Lung (tissue), 12 donors: ENCODE data around the gene PORCN. TPM values are rescaled to one million over a fixed set of nuclear protein-coding genes. Genes with fewer than 3 reads are reported as not detected.

Source experiments
- ATAC-seq: fragments of 200-7000 bp; cut with Tn5 transposase; one replicate; pipeline ENCODE4 v1.9.1; 2020; ENCODE audit warnings: moderate number of reproducible peaks; ENCODE audit not compliant: insufficient read depth, low FRiP score
- DNase-seq, 3 donors: peaks; one replicate each; pipeline ENCODE4 v3.0.0-alpha.2; 2013 to 2017
- H3K27ac ChIP-seq, 2 donors: one replicate each; pipeline ENCODE4 v1.5.1; 2013; ENCODE audit warnings: mild to moderate bottlenecking in 2 of 2, moderate library complexity in 2 of 2, control low read depth in 1 of 2, inconsistent platforms in 1 of 2, low read depth in 1 of 2, low read length in 1 of 2
- H3K27me3 ChIP-seq, 3 donors: one replicate each; pipeline ENCODE4 v1.5.1; 2013; ENCODE audit warnings: low read length in 2 of 3; ENCODE audit not compliant: control insufficient read depth in 3 of 3, insufficient read depth in 3 of 3
- H3K36me3 ChIP-seq, 4 donors: one replicate each; pipeline ENCODE4 v1.5.1; 2013; ENCODE audit warnings: low read length in 4 of 4, mild to moderate bottlenecking in 1 of 4, moderate library complexity in 1 of 4; ENCODE audit not compliant: control insufficient read depth in 4 of 4, insufficient read depth in 4 of 4
- H3K4me1 ChIP-seq, 5 donors: one replicate each; pipeline ENCODE4 v1.5.1; 2013; ENCODE audit warnings: low read length in 5 of 5, mild to moderate bottlenecking in 2 of 5, moderate library complexity in 1 of 5; ENCODE audit not compliant: control insufficient read depth in 5 of 5, insufficient read depth in 5 of 5
- H3K4me3 ChIP-seq: one replicate; pipeline ENCODE4 v1.5.1; 2013; ENCODE audit warnings: mild to moderate bottlenecking, control low read depth, moderate library complexity
- H3K9ac ChIP-seq, 2 donors: one replicate each; pipeline ENCODE4 v1.5.1; 2013; ENCODE audit warnings: low read length in 2 of 2, control low read depth in 1 of 2; ENCODE audit not compliant: insufficient read depth in 1 of 2
- H3K9me3 ChIP-seq, 4 donors: one replicate each; pipeline ENCODE4 v1.5.1; 2013; ENCODE audit warnings: low read length in 3 of 4, mild to moderate bottlenecking in 1 of 4, moderate library complexity in 1 of 4; ENCODE audit not compliant: control insufficient read depth in 4 of 4, insufficient read depth in 3 of 4
- WGBS, 2 donors: extraction: QIAGEN DNeasy Blood & Tissue Kit; methylation state at CpG; one replicate each; pipeline ENCODE4 v1.1.7; 2013; 5-methylcytosine and 5-hydroxymethylcytosine counted together
- polyA plus RNA-seq, 2 donors: library from polyadenylated mRNA; stranded (reverse); fragments of 200-250 nt; gene quantifications; one replicate each; pipeline ENCODE4 v1.2.1, GENCODE V29; 2013
- total RNA-seq, 2 donors: library from RNA; depleted of rRNA in 1 of 2; stranded (reverse); fragments of >200 nt in 1 of 2; gene quantifications; one replicate each; pipeline ENCODE4 v1.2.1, GENCODE V29; 2014 to 2021
- TF ChIP-seq, protein P1 (sequence below): IDR thresholded peaks from 2 replicates; pipeline ENCODE4 v1.5.1; 2012; ENCODE audit warnings: mild to moderate bottlenecking; ENCODE audit errors: control extremely low read depth, extremely low read depth
- donor health status: control.
- donor health status: control.
- donor health status: Bipolar disorder and iron deficiency.
- donor health status: healthy.
- donor health status: DM: yes; HTN: yes; CAD: no.

Gene PORCN
- total and polyA plus RNA-seq, 4 donors, result 3.3 to 12.8 (median 11.8) TPM

DNA sequence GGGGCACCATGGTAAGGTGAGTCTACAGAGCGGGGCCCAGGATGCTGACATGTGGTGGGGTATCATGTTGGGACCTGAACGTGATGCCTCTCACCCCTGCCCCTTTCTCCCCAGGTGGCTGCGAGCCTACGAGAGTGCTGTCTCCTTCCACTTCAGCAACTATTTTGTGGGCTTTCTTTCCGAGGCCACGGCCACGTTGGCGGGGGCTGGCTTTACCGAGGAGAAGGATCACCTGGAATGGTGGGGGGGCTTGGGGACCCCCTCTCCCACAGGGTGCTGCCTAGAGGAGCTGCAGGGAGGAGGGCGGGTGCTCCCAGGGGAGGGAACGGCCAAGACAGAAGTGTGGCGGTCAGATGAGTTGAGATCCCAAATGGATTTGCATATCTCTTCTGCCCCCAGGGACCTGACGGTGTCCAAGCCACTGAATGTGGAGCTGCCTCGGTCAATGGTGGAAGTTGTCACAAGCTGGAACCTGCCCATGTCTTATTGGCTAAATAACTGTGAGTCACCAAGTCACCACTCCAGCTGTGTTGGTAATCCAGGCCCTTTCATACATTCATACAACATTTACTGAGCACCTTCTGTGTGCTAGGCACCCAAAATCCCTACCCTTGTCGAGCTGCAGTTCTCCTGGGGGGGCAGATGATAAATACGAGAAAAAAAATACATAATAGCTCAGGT is 5.5 kb downstream of the PORCN start:
- TF ChIP-seq, protein P1, sequence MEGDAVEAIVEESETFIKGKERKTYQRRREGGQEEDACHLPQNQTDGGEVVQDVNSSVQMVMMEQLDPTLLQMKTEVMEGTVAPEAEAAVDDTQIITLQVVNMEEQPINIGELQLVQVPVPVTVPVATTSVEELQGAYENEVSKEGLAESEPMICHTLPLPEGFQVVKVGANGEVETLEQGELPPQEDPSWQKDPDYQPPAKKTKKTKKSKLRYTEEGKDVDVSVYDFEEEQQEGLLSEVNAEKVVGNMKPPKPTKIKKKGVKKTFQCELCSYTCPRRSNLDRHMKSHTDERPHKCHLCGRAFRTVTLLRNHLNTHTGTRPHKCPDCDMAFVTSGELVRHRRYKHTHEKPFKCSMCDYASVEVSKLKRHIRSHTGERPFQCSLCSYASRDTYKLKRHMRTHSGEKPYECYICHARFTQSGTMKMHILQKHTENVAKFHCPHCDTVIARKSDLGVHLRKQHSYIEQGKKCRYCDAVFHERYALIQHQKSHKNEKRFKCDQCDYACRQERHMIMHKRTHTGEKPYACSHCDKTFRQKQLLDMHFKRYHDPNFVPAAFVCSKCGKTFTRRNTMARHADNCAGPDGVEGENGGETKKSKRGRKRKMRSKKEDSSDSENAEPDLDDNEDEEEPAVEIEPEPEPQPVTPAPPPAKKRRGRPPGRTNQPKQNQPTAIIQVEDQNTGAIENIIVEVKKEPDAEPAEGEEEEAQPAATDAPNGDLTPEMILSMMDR, result no peak
- 81 to 94% methylated on average over 14 to 16 of the region's 16 CpGs for WGBS, 2 donors
- Histone ChIP-seq H3K9me3 (peaks cover 0 to 2% (median 0%) of the 10 kb centered on the region in 4 donors), H3K27me3 (no peaks in the 10 kb centered on the region), H3K27ac (no peak overlapping the region), H3K9ac (no peak overlapping the region), H3K36me3 (peaks cover 0 to 5% (median 0%) of the 10 kb centered on the region in 4 donors), H3K4me1 (peaks cover 0 to 4% (median 0%) of the 10 kb centered on the region in 5 donors), H3K4me3 (no peak overlapping the region)
- DNase-seq, result no peak
- no peak for ATAC-seq

DNA sequence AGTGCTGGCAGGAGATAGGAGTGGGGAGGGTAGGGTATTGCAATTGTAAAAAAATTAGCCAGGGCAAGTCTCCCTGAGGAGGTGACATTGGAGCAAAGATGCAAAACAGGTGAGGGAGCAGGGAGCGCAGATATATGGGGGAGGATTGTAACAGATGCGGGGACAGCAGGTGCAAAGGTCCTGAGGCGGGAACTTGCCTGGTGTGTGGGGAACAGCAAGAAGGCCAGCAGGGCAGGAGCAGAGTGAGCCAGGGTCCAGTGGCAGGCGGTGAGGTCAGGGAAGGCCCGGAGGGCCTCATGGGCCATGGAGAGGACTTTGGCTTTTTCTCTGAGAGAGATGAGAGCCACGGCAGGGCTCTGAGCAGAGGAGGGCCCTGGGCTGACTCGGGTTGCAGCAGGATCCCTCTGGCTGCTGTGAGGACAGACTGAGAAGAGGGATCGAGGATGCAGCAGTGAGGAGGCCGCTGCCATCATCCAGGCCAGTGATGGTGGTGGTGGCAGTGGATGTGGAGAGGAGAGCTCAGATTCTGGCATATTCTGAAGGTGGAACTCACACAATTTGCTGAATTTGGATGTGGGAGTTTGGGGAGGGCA is 6.2 kb downstream of the PORCN start:
- ATAC-seq (no peak), DNase-seq (no peak)
- WGBS, 2 donors, result 88 to 100% methylated on average over 7 to 9 of the region's 9 CpGs
- Histone ChIP-seq H3K36me3 (peaks cover 0 to 5% (median 0%) of the 10 kb centered on the region in 4 donors), H3K27ac (no peak overlapping the region), H3K9me3 (peaks cover 0 to 2% (median 0%) of the 10 kb centered on the region in 4 donors), H3K27me3 (no peaks in the 10 kb centered on the region), H3K9ac (no peak overlapping the region), H3K4me3 (no peak overlapping the region), H3K4me1 (no peaks in the 10 kb centered on the region)
- TF ChIP-seq, protein P1, result no peak

DNA sequence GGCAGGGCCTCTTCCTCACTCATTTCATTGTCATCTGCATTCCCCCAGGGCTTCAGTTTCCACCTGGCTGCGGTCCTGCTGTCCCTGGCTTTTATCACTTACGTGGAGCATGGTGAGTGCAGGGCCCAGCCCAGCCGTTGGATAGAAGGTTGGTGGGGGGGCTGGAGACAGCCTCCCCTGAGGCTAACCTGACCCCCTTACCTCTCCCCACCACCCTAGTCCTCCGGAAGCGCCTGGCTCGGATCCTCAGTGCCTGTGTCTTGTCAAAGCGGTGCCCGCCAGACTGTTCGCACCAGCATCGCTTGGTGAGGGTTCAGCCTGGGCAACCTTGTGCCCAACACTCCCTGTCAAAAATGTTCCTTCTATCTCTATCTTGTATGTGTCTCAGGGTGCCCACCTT is 7.0 kb downstream of the PORCN start:
- H3K27me3 ChIP-seq, result no peaks in the 10 kb centered on the region
- H3K9ac ChIP-seq, result no peak overlapping the region
- ATAC-seq (no peak), DNase-seq (no peak)
- H3K36me3 ChIP-seq, result peaks cover 0 to 5% (median 0%) of the 10 kb centered on the region in 4 donors
- H3K4me1 ChIP-seq, result no peaks in the 10 kb centered on the region
- peak overlapping the region in 1 of 2 donors; percentile 28 for H3K27ac ChIP-seq
- H3K4me3 ChIP-seq, result no peak overlapping the region
- 89 to 100% methylated on average over 7 to 10 of the region's 10 CpGs for WGBS, 2 donors
- H3K9me3 ChIP-seq, result peaks cover 0 to 2% (median 0%) of the 10 kb centered on the region in 4 donors
- TF ChIP-seq, protein P1, result no peak
